ENCODE results near the gene SEMA6A.

SEMA6A gene

DNA sequence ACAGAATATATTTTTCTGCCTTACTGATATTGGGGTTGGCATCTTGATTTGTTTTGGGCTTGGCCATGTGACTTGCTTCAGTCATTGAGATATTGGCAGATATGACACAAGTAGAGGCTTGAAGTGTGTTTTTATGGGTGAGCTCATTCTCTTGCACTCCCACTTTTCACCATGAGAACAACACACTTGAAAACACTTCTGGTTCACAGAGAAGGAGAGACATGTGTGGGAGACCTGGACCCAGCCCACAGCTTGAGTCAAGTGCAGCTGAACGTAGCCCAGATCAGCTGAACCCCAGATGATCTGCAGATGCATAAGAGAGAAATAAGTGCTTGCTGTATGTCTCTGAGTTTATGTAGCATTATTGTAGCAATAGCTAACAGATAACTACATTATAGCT is 155.4 kb downstream of the SEMA6A start:
- DNase-seq (ENCODE audit: low read depth), result no peak
- TF ChIP-seq, protein P1, sequence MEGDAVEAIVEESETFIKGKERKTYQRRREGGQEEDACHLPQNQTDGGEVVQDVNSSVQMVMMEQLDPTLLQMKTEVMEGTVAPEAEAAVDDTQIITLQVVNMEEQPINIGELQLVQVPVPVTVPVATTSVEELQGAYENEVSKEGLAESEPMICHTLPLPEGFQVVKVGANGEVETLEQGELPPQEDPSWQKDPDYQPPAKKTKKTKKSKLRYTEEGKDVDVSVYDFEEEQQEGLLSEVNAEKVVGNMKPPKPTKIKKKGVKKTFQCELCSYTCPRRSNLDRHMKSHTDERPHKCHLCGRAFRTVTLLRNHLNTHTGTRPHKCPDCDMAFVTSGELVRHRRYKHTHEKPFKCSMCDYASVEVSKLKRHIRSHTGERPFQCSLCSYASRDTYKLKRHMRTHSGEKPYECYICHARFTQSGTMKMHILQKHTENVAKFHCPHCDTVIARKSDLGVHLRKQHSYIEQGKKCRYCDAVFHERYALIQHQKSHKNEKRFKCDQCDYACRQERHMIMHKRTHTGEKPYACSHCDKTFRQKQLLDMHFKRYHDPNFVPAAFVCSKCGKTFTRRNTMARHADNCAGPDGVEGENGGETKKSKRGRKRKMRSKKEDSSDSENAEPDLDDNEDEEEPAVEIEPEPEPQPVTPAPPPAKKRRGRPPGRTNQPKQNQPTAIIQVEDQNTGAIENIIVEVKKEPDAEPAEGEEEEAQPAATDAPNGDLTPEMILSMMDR (IDR thresholded peaks at IDR 0.05; ENCODE audit: control insufficient read depth, insufficient read depth, low read depth, low read length, missing control alignments), result no peak
- H3K4me3 ChIP-seq (ENCODE audit: control insufficient read depth, low read depth, low read length), result no peak overlapping the region

DNA sequence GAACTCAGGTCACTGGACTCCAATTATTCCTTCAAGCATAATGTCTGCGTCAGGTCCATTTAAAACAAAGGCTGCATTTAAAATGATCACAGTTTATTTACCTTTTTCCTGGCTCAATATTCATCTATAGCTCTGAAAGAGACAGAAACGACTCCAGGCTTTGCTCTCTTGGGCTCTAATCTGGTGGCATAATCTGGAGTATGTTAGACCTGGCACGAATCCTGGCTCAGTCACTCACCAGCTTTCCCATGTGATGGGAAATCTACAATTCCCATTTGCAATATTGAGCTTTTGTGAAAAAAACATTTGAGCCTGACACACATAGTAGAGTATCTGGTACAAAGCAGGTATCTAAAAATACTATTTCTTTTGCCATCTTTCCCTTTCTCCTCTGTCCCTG is 155.8 kb downstream of the SEMA6A start:
- H3K4me3 ChIP-seq (ENCODE audit: control insufficient read depth, low read depth, low read length), result no peak overlapping the region
- DNase-seq (ENCODE audit: low read depth), result no peak
- TF ChIP-seq, protein P1 (IDR thresholded peaks at IDR 0.05; ENCODE audit: control insufficient read depth, insufficient read depth, low read depth, low read length, missing control alignments), result no peak

DNA sequence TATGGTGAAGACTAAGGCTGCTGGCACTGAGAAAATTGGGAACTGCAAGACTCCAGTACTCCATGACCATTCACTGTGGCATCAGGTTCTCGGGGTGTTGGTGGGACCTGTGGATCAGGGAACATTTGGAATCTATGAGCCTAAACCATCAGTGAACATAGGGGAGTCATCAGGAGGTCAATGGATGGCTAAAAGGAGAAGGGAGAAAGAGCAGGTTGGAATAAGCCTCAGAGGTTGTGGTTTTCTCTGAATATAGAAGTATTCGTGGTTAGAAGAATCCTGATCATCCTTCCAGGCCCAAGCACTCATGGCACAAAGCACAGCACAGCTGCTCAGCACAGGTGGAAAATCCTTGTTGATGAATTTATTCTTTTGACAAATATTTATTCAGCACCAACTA is 156.6 kb downstream of the SEMA6A start:
- DNase-seq (ENCODE audit: low read depth), result no peak
- no peak overlapping the region for H3K4me3 ChIP-seq (ENCODE audit: control insufficient read depth, low read depth, low read length)
- TF ChIP-seq, protein P1 (IDR thresholded peaks at IDR 0.05; ENCODE audit: control insufficient read depth, insufficient read depth, low read depth, low read length, missing control alignments), result no peak

DNA sequence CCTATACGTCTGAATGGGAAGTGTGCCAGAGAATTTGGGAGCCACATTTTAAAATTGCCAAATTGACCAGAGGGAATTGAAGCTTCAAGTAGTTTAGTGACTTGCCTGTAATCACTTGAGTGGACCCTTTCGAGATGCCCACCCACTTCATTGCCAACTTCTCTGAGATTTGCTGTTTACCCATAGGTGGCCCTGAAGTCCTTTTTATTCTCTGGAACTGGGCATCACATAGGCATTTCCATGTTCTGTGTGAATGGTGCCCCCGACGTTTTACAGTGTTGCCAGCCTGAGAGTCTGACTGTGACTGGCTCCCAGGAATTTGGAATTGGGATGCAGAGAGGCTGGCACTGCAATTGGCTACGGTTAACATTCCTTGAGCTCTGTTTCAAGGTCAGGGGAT is 158.6 kb downstream of the SEMA6A start:
- TF ChIP-seq, protein P1 (IDR thresholded peaks at IDR 0.05; ENCODE audit: control insufficient read depth, insufficient read depth, low read depth, low read length, missing control alignments), result no peak
- H3K4me3 ChIP-seq (ENCODE audit: control insufficient read depth, low read depth, low read length), result no peak overlapping the region
- DNase-seq (ENCODE audit: low read depth), result no peak

DNA sequence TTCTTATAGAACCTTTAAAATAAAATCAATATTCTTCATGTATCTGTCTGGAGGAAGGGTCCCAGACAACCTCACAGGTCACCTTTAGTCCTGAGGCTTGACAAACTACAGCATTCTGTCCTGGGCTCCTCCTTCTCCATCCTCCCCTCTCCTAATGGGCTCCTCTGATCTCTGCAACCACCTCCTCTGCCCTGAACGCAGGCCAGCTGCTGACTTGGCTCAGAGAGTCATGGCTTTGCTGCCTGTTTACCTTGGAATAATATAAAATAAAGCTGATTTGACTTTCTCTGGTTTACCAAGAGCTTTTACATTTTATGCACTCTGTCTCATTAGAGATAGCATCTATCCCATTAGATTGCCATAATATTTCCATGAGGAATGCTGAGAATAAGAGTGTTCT is 159.4 kb downstream of the SEMA6A start:
- no peak overlapping the region for H3K4me3 ChIP-seq (ENCODE audit: control insufficient read depth, low read depth, low read length)
- TF ChIP-seq, protein P1 (IDR thresholded peaks at IDR 0.05; ENCODE audit: control insufficient read depth, insufficient read depth, low read depth, low read length, missing control alignments), result no peak
- no peak for DNase-seq (ENCODE audit: low read depth)

DNA sequence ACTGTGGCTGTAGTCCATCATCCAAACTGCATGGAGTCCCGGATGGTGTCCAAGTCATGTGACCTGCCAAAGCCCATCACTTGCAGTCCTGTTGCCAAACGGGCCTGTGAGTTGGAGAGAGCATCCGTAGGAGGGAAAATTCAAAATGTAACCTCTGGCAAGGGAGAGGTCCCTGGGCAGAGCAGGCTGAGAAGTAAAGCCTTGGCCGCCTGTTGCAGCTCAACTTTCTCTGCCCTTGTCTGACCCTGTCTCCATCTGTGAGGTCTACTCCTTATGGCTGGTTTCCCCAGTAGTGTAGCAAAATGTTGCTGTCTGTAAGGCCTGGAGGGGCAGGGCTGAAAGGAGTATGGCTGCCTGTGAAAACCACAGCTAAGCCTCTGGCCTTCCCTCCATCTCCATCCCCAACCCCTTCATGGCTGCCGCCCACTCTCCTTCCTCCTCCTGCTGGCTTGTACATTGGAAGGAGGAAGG is 163.5 kb downstream of the SEMA6A start:
- H3K4me3 ChIP-seq (ENCODE audit: control insufficient read depth, low read depth, low read length), result no peak overlapping the region
- DNase-seq (ENCODE audit: low read depth), result no peak
- TF ChIP-seq, protein P1 (IDR thresholded peaks at IDR 0.05; ENCODE audit: control insufficient read depth, insufficient read depth, low read depth, low read length, missing control alignments), result no peak

DNA sequence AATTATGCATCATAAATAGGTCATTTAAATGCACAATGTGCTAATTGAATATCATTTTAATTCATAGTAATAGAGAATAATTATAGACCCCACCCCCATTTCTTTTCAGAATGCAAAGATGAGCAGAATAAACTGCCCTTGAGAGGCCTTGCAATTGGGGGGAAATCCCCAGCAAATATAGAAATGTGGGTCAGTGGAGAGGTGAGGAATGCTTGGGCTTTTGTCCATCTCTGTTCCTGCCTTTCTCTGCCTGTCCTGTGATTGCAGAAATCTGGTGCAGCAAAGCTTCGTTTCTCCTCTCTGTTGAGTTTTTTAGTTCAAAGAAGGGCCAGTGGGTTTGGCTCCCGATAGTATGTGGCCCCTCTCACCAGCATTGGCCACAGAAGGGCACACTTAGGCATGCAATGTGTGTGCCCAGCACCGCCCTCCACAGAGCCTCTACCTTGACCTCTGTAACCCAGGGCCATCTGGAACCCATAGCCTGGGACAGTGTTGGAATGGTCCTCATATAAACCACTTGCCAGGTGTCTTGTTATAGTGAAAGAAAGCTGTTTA is 164.2 kb downstream of the SEMA6A start:
- no peak overlapping the region for H3K4me3 ChIP-seq (ENCODE audit: control insufficient read depth, low read depth, low read length)
- no peak for DNase-seq (ENCODE audit: low read depth)
- TF ChIP-seq, protein P1 (IDR thresholded peaks at IDR 0.05; ENCODE audit: control insufficient read depth, insufficient read depth, low read depth, low read length, missing control alignments), result no peak

All from AG09309 (cell line).